ENCODE results near the gene MYBPC1.
"Not testable (repeated sequence)": the region's sequence is repeated elsewhere in the genome, so short reads cannot be mapped to it uniquely, and the experiment has no call there.

Gene MYBPC1

GRCh38 chr12:101653503-101653902 is 58.7 kb downstream of the MYBPC1 start:
- no peak for DNase-seq (ENCODE audit: low read depth, low spot score)

GRCh38 chr12:101654442-101654841 is 59.7 kb downstream of the MYBPC1 start:
- DNase-seq (ENCODE audit: low read depth, low spot score), result no peak

DNA sequence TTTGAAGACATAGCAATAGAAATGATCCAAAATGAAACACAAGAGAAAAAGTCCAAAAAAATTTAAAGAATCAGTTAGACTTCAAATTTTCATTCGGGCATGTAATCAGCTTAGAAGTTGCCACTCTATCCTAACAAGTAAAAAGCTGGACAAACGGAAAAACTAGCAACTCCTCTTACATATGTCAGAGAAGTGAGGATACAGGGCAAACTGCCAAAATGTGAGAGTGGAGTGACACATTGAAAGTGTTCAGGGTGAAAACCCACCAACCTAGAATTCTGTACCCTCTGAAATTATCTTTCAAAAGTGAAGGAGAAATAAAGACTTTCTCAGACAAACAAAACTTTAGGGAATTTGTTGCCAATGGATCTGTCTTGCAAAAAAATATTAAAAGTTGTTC is 60.6 kb downstream of the MYBPC1 start:
- DNase-seq (ENCODE audit: low read depth, low spot score), result no peak

DNA sequence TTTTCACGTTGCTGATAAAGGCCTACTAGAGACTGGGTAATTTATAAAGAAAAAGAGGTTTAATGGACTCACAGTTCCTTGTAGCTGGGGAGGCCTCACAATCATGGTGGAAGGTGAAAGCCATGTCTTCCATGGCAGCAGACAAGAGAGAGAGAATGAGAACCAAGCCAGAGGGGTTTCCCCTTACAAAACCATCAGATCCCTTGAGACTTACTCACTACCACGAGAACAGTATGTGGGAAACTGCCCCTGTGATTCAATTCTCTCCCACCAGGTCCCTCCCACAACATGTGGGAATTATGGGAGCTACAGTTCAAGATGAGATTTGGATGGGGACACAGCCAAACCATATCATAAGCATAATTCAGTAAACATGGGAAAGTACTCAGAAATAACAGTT is 65.9 kb downstream of the MYBPC1 start:
- not testable (repeated sequence) for DNase-seq (ENCODE audit: low read depth, low spot score)

DNA sequence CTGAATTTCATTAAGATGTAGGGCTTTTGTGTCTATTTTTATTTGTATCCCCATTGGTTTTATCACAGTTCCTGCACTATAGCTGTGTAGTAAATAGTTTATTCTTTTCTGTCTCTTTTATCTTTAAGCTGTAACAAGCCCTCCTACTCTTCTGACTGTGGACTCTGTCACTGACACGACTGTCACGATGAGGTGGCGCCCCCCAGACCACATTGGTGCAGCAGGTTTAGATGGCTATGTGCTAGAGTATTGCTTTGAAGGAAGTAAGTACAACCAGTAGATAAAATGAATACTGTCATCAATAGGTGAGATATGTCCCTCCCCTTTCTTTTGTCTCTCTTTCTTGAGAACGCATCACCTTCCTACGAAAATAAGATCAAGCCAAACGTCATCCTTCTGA is 68.5 kb downstream of the MYBPC1 start:
- no peak for DNase-seq (ENCODE audit: low read depth, low spot score)

DNA sequence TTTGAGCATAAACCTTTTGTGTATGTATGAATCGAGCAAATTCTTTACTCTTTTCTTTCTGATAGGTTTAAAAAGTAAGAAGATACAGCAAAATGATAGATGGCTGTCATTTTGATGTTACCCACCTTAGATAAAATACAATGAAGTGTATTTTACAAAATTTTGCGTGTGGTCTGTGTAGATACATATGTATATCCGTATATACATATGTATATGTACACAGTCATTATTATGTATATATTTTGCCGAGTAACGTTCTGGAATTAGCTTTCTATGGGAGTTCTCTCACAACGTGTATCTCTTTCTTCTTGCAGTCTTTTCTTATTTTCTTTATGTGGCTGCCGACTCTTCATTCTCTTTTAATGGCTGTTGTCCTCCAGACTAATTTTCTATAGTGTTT is 70.2 kb downstream of the MYBPC1 start:
- DNase-seq (ENCODE audit: low read depth, low spot score), result no peak

GRCh38 chr12:101666052-101666728 is 71.4 kb downstream of the MYBPC1 start:
- DNase-seq (ENCODE audit: low read depth, low spot score), result no peak

- DNase-seq (ENCODE audit: low read depth, low spot score), result no peak
Measured at GRCh38 chr12:101667591-101667990, 72.8 kb downstream of the MYBPC1 start.

- DNase-seq (ENCODE audit: low read depth, low spot score), result peak; percentile 42
Measured at GRCh38 chr12:101670007-101670671, 75.4 kb downstream of the MYBPC1 start.

DNA sequence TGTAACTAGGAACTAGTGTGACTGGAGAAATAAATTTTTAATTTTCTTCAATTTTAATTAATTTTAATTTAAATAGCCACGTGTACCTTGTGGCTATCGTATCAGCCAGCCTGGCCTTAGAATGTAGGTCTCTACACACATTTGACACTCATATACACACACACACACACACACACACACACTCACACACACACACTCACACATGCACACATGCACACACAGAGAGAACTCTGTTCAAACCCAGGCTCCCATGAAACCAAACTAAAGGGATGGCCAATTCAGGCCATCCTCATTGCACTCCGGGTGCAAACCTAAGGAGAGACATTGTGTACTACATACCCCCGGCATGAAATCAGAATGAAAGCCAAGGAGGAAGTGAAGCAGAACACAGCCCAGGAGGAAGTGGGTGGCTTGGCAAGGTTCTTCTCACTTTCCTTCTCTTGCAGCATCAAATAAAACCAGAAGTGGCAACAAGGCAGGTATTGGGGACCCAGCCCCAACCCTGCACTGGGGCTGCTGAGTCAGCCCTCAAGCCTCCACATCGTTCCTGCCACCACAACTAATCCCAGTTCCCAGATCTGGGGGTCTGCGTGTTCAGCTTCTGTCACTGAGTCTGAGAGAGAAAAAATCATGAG is 76.5 kb downstream of the MYBPC1 start:
- no peak for DNase-seq (ENCODE audit: low read depth, low spot score)

DNA sequence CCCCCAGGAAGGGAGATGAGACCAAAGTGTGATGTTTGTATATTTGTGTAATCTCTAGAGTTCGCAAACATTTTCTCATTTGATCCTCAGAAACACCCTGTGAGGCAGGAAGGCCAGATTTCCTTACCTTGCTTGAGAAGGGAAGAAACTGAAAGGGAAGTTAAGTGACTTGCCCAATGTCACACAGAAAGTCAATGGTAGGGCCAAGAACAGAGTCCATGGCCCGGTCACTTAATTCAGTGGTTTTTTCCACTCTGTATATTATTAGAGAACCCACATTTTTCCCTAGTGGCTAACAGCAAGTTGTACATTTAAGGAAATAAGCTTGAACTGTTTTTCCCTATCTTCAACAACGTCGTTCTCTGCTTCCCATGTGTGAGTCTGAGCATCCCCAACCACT is 77.1 kb downstream of the MYBPC1 start:
- no peak for DNase-seq (ENCODE audit: low read depth, low spot score)

- DNase-seq (ENCODE audit: low read depth, low spot score), result no peak
Measured at GRCh38 chr12:101675555-101675954, 80.8 kb downstream of the MYBPC1 start.

- DNase-seq (ENCODE audit: low read depth, low spot score), result not testable (repeated sequence)
Measured at GRCh38 chr12:101676497-101676896, 81.7 kb downstream of the MYBPC1 start.

DNA sequence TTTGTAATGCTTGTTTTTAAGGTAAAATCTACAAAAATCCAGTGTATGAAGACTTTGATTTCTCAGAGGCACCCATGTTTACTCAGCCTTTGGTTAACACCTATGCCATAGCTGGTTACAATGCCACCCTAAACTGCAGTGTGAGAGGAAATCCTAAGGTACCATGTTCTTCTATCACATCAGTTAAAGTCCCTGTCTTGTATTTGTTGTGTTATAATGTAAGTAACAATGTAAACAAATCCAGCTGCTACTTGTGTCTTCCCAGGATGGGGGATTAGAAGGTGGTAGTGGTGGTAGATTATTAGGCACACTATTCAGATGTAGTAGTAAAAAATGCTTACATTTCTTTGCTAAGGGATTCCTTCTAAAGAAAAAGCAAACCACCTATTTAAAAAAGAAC is 83.3 kb downstream of the MYBPC1 start:
- no peak for DNase-seq (ENCODE audit: low read depth, low spot score)

- DNase-seq (ENCODE audit: low read depth, low spot score), result no peak
Measured at GRCh38 chr12:101680240-101680639, 85.5 kb downstream of the MYBPC1 start.

GRCh38 chr12:101680647-101681046 is 85.9 kb downstream of the MYBPC1 start:
- no peak for DNase-seq (ENCODE audit: low read depth, low spot score)

- not testable (repeated sequence) for DNase-seq (ENCODE audit: low read depth, low spot score)
Measured at GRCh38 chr12:101681627-101682026, 86.9 kb downstream of the MYBPC1 start.

DNA sequence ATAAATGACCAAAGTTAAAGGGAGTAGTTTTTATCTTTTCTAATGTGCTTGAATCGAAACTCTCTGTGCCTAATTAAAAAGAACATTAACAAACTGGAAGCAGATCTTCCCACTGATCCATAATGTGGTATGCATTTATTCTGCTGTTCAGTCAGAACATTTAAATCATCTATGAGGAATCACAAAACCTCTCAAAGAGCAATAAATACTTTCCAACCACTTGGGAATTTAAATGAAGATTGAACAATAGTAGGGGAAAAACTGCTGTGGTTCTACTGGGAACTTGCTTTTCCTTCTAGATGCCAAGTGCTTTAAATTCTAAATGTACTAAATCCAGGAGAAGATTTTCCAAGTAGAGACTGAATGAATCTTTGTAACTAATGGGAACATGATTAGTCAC is 90.3 kb downstream of the MYBPC1 start:
- DNase-seq (ENCODE audit: low read depth, low spot score), result peak; percentile 79

DNA sequence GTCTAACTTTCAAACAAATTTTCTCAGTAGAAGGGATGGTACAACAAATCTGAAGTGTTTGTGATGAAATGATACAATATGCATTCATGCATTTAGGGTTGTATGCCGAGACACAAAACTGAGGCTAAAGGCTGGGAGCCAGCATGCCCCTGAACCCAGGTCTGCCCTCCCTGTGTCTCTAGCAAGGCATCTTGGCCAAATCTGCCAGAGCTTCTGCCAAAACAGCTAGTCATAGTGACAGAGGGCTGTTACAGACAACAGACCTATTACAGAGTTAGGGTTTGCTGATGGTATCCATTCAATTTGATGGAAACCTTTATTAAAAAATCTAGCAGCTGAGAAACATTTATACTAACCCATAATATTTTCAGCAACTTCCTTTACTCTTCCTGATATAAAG is 91.4 kb downstream of the MYBPC1 start:
- no peak for DNase-seq (ENCODE audit: low read depth, low spot score)

GRCh38 chr12:101690544-101691098 is 95.8 kb downstream of the MYBPC1 start:
- no peak for DNase-seq (ENCODE audit: low read depth, low spot score)

- no peak for DNase-seq (ENCODE audit: low read depth, low spot score)
Measured at GRCh38 chr12:101691503-101692096, 96.8 kb downstream of the MYBPC1 start.

GRCh38 chr12:101694297-101694848 is 99.6 kb downstream of the MYBPC1 start:
- no peak for DNase-seq (ENCODE audit: low read depth, low spot score)

Measured in astrocyte of the hippocampus (primary cell).